Right lobe of liver (tissue), 4 donors: ENCODE data around the gene HOXB1.

Experiments
- CTCF ChIP-seq, 4 donors: fragments of 200-600 bp in 3 of 4; fragments of 450-650 bp in 1 of 4; IDR thresholded peaks; one replicate each; pipeline versions ENCODE4 v1.5.1 to v1.8.0; 2016 to 2022; ENCODE audit warnings: antibody characterized with exemption in 4 of 4, mild to moderate bottlenecking in 2 of 4
- POLR2A ChIP-seq: fragments of 450-650 bp; IDR thresholded peaks from one replicate; pipeline ENCODE4 v1.6.1; 2017; ENCODE audit warnings: antibody characterized with exemption, mild to moderate bottlenecking
- donor health status: DM: no; HTN: no; CAD: no.
- donor health status: DM: no; HTN: no; CAD: no.
- donor health status: DM: no; HTN: yes; CAD: no.

- TF ChIP-seq POLR2A (no peak), CTCF (IDR thresholded peaks at IDR 0.05) (no peak)
Measured at GRCh38 chr17:48529683-48530009, 1.2 kb downstream of the HOXB1 start.
